Activated CD4-positive, alpha-beta T cell treated with anti-CD3 and anti-CD28 coated beads, Interleukin-2, amount 50 U/mL, for 48 hours (primary cell): ENCODE data around the gene SCAND1.
A peak's percentile ranks its signal among the peaks of the same experiment; 100 is the strongest.
"Not testable (repeated sequence)": the region's sequence is repeated elsewhere in the genome, so short reads cannot be mapped to it uniquely, and the experiment has no call there.

Experiments used
- DNase-seq, 2 experiments: peaks; one replicate each; pipeline ENCODE4 v3.0.0-alpha.2; 2020

Gene SCAND1

GRCh38 chr20:35954200-35954906 lies at the start of gene SCAND1:
SCAND1 (minus strand) TSS chr20:35954502; CDS start chr20:35954284, 218 bp downstream.
- peak; percentile 96 to 97 for DNase-seq

- DNase-seq = no peak
Measured at GRCh38 chr20:36004045-36004444, 49.7 kb upstream of the SCAND1 start.

GRCh38 chr20:36002855-36003254 lies 48.6 kb upstream of the SCAND1 start:
- no peak for DNase-seq

GRCh38 chr20:36001331-36001730 lies 47.0 kb upstream of the SCAND1 start:
- not testable (repeated sequence) for DNase-seq

GRCh38 chr20:35996492-35996891 lies 42.2 kb upstream of the SCAND1 start:
- not testable (repeated sequence) for DNase-seq

- peak; percentile 83 to 85 for DNase-seq
Measured at GRCh38 chr20:35994994-35995453, 40.7 kb upstream of the SCAND1 start.

GRCh38 chr20:35992713-35993335 lies 38.5 kb upstream of the SCAND1 start:
- peak; percentile 17 to 36 for DNase-seq

- peak in 1 of 2 experiments; percentile 10 for DNase-seq
Measured at GRCh38 chr20:35991142-35991771, 37.0 kb upstream of the SCAND1 start.

- DNase-seq = no peak
Measured at GRCh38 chr20:35988910-35989463, 34.7 kb upstream of the SCAND1 start.

GRCh38 chr20:35985806-35986205 lies 31.5 kb upstream of the SCAND1 start:
- no peak for DNase-seq

- no peak for DNase-seq
Measured at GRCh38 chr20:35984382-35984781, 30.1 kb upstream of the SCAND1 start.

GRCh38 chr20:35981969-35982368 lies 27.7 kb upstream of the SCAND1 start:
- no peak for DNase-seq

GRCh38 chr20:35979544-35979943 lies 25.2 kb upstream of the SCAND1 start:
- no peak for DNase-seq

GRCh38 chr20:35978041-35978513 lies 23.8 kb upstream of the SCAND1 start:
- no peak for DNase-seq

- DNase-seq = no peak
Measured at GRCh38 chr20:35975576-35976373, 21.5 kb upstream of the SCAND1 start.

GRCh38 chr20:35974256-35974655 lies 20.0 kb upstream of the SCAND1 start:
- no peak for DNase-seq

- no peak for DNase-seq
Measured at GRCh38 chr20:35972462-35972861, 18.2 kb upstream of the SCAND1 start.

- no peak for DNase-seq
Measured at GRCh38 chr20:35971981-35972380, 17.7 kb upstream of the SCAND1 start.

GRCh38 chr20:35968930-35969329 lies 14.6 kb upstream of the SCAND1 start:
- DNase-seq = no peak

- no peak for DNase-seq
Measured at GRCh38 chr20:35967979-35968640, 13.8 kb upstream of the SCAND1 start, which contains the start of gene CNBD2. CNBD2 (plus strand) TSS chr20:35968590; CDS start chr20:35968763, 173 bp downstream.

GRCh38 chr20:35963878-35964277 lies 9.6 kb upstream of the SCAND1 start:
- DNase-seq = no peak

GRCh38 chr20:35959291-35959690 lies 5.0 kb upstream of the SCAND1 start:
- not testable (repeated sequence) for DNase-seq
